Thymus (tissue), 11 donors: ENCODE data around the gene COPZ1. TPM values are rescaled to one million over a fixed set of nuclear protein-coding genes. Genes with fewer than 3 reads are reported as not detected.

Source experiments
- DNase-seq, 9 donors: peaks; one replicate each; pipeline ENCODE4 v3.0.0-alpha.2; 2013; ENCODE audit warnings: low spot score in 9 of 9, low read depth in 6 of 9, missing footprints in 1 of 9
- H3K27ac ChIP-seq, 2 donors: one replicate each; pipeline ENCODE4 v1.5.1; 2013; ENCODE audit warnings: control low read depth in 1 of 2, low read depth in 1 of 2, low read length in 1 of 2, mild to moderate bottlenecking in 1 of 2, moderate library complexity in 1 of 2
- H3K27me3 ChIP-seq, 2 donors: one replicate each; pipeline ENCODE4 v1.5.1; 2013; ENCODE audit warnings: low read length in 1 of 2; ENCODE audit not compliant: control insufficient read depth in 2 of 2, insufficient read depth in 1 of 2
- H3K36me3 ChIP-seq, 2 donors: one replicate each; pipeline ENCODE4 v1.5.1; 2013; ENCODE audit warnings: low read length in 1 of 2, mild to moderate bottlenecking in 1 of 2, moderate library complexity in 1 of 2; ENCODE audit not compliant: control insufficient read depth in 2 of 2, insufficient read depth in 2 of 2
- H3K4me1 ChIP-seq, 2 donors: one replicate each; pipeline ENCODE4 v1.5.1; 2013; ENCODE audit warnings: low read length in 2 of 2; ENCODE audit not compliant: control insufficient read depth in 2 of 2, insufficient read depth in 2 of 2
- H3K4me3 ChIP-seq, 2 donors: one replicate each; pipeline ENCODE4 v1.5.1; 2013; ENCODE audit warnings: low read length in 2 of 2, control low read depth in 1 of 2, mild to moderate bottlenecking in 1 of 2
- H3K9me3 ChIP-seq, 2 donors: one replicate each; pipeline ENCODE4 v1.5.1; 2013; ENCODE audit warnings: low read length in 1 of 2, mild to moderate bottlenecking in 1 of 2; ENCODE audit not compliant: control insufficient read depth in 2 of 2, insufficient read depth in 1 of 2
- WGBS: extraction: QIAGEN DNeasy Blood & Tissue Kit; methylation state at CpG from one replicate; pipeline ENCODE4 v1.1.7; 2013; 5-methylcytosine and 5-hydroxymethylcytosine counted together
- polyA plus RNA-seq: library from polyadenylated mRNA; stranded (reverse); fragments of 200-250 nt; gene quantifications from one replicate; pipeline ENCODE4 v1.2.3, GENCODE V29; 2013
- total RNA-seq: library from RNA; stranded (reverse); fragments of 120-200 nt; gene quantifications from one replicate; pipeline ENCODE4 v1.2.4, GENCODE V29; 2013
- donor health status: healthy.

Gene COPZ1
- total and polyA plus RNA-seq, 2 donors = 94.9 to 117 TPM

GRCh38 chr12:54338698-54339296 lies 13.9 kb downstream of the COPZ1 start:
- Histone ChIP-seq H3K36me3 (peaks cover 29 to 30% of the 10 kb centered on the region in 2 donors), H3K9me3 (no peaks in the 10 kb centered on the region), H3K27me3 (no peaks in the 10 kb centered on the region), H3K27ac (no peak overlapping the region), H3K4me3 (no peak overlapping the region), H3K4me1 (peaks cover 0 to 4% of the 10 kb centered on the region in 2 donors)
- DNase-seq = no peak
- 95% methylated on average over 4 of the region's 4 CpGs for WGBS

DNA sequence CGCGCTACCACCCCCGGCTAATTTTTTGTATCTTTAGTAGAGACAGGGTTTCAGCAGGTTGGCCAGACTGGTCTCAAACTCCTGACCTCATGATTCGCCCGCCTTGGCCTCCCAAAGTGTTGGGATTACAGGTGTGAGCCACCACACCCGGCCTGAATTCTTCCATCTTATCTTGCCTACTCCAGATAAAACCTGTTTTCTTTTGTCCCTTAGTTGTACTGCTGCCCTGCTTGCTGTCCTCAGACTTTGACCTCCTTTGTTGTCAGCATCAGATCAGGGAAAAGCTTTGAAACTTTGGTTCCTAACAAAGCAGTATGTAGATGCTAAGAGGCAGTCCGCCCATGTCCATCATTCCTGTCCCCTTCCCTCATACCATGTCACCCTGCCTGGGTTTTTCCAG lies 15.9 kb downstream of the COPZ1 start:
- peaks cover 40 to 44% of the 10 kb centered on the region in 2 donors for H3K36me3 ChIP-seq
- peaks cover 0 to 4% of the 10 kb centered on the region in 2 donors for H3K4me1 ChIP-seq
- 97% methylated on average over 7 of the region's 7 CpGs for WGBS
- no peak overlapping the region for H3K27ac ChIP-seq
- DNase-seq = no peak
- H3K4me3 ChIP-seq = no peak overlapping the region
- no peaks in the 10 kb centered on the region for H3K9me3 ChIP-seq
- no peaks in the 10 kb centered on the region for H3K27me3 ChIP-seq

DNA sequence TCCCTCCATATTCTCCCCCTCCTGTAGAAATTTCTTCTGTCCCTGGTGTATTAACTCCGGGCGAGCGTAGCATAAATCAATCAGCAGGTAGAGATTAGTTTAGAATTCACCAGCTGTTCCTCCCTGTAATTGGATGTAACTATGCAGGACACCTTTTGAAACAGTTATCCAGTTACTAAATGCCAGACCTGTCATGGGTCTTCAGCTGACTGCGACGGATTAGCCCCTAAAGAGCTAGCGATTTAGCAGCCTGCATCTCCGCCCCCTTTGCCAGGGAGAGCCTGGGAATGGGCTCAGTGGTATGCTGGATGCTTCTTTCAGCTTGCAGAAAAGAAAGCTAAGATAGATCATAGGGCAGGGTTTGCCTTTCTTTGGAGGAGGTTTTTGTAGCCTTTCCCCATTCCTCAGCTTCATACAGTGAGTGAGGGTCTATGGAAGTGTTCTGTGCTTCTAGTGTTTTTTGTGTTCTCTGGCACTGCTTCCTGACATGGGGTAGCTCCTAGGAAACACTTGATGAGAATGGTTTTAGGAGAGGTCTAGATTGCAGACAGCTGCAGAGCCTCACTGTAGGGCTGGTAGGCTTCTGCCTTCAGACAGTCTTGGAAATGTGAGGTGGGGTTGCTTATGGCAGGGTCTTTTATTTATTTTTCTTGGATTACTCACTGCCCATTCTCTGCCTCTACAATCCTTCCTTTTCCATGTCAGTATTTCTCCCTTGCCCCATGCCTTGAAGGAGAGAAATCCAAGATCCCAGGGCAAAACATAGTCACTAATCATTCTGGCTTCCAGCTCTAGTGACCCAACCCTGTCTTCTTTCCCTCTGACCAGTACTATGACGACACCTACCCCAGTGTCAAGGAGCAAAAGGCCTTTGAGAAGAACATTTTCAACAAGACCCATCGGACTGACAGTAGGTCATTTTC lies 16.7 kb downstream of the COPZ1 start:
- DNase-seq = no peak
- no peaks in the 10 kb centered on the region for H3K27me3 ChIP-seq
- WGBS = 98% methylated on average over 9 of the region's 9 CpGs
- no peak overlapping the region for H3K4me3 ChIP-seq
- no peak overlapping the region for H3K27ac ChIP-seq
- peaks cover 42 to 50% of the 10 kb centered on the region in 2 donors for H3K36me3 ChIP-seq
- peaks cover 0 to 4% of the 10 kb centered on the region in 2 donors for H3K4me1 ChIP-seq
- no peaks in the 10 kb centered on the region for H3K9me3 ChIP-seq

- no peaks in the 10 kb centered on the region for H3K27me3 ChIP-seq
- H3K4me3 ChIP-seq = no peak overlapping the region
- no peak overlapping the region for H3K27ac ChIP-seq
- WGBS = over 99% methylated on average over 4 of the region's 4 CpGs
- no peaks in the 10 kb centered on the region for H3K9me3 ChIP-seq
- H3K36me3 ChIP-seq = peaks cover 43 to 67% of the 10 kb centered on the region in 2 donors
- DNase-seq = no peak
- peaks cover 11 to 27% of the 10 kb centered on the region in 2 donors for H3K4me1 ChIP-seq
These were observed 24.1 kb downstream of the COPZ1 start for GRCh38 chr12:54349036-54349435.

DNA sequence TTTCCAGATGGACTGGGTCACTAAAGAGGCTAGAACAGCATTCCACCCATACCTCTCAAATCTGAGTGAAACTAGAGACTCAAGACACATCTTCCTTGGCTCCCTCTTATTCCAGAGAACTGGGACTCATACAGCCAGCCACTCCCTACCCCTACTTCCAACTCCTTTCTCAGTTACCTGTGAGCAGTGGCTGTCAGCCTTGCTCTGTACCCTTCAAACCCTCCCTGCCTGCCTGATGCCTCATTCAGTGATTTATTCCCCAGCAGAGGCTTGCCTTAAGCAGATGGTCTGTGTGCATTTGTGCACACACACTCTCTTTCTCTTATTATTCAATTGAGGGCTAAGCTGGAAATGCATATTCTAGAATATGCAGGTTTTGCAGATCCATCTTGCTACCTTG lies 24.7 kb downstream of the COPZ1 start:
- Histone ChIP-seq H3K36me3 (peaks cover 42 to 66% of the 10 kb centered on the region in 2 donors), H3K4me3 (no peak overlapping the region), H3K9me3 (no peaks in the 10 kb centered on the region), H3K27ac (no peak overlapping the region), H3K27me3 (no peaks in the 10 kb centered on the region), H3K4me1 (peaks cover 11 to 27% of the 10 kb centered on the region in 2 donors)
- no peak for DNase-seq

- Histone ChIP-seq H3K27ac (no peak overlapping the region), H3K27me3 (no peaks in the 10 kb centered on the region), H3K9me3 (no peaks in the 10 kb centered on the region), H3K36me3 (peaks cover 32 to 57% of the 10 kb centered on the region in 2 donors), H3K4me3 (no peak overlapping the region), H3K4me1 (peaks cover 11 to 27% of the 10 kb centered on the region in 2 donors)
- WGBS = 79% methylated on average over 3 of the region's 3 CpGs
- no peak for DNase-seq
These were observed 25.8 kb downstream of the COPZ1 start for GRCh38 chr12:54350743-54351142.

GRCh38 chr12:54351341-54351740 lies 26.4 kb downstream of the COPZ1 start:
- Histone ChIP-seq H3K9me3 (no peaks in the 10 kb centered on the region), H3K27ac (peak overlapping the region in 1 of 2 donors; percentile 60), H3K4me1 (peaks cover 11 to 30% of the 10 kb centered on the region in 2 donors), H3K36me3 (peaks cover 29 to 52% of the 10 kb centered on the region in 2 donors), H3K4me3 (no peak overlapping the region), H3K27me3 (no peaks in the 10 kb centered on the region)
- WGBS = 90% methylated on average over 4 of the region's 4 CpGs
- DNase-seq = no peak

DNA sequence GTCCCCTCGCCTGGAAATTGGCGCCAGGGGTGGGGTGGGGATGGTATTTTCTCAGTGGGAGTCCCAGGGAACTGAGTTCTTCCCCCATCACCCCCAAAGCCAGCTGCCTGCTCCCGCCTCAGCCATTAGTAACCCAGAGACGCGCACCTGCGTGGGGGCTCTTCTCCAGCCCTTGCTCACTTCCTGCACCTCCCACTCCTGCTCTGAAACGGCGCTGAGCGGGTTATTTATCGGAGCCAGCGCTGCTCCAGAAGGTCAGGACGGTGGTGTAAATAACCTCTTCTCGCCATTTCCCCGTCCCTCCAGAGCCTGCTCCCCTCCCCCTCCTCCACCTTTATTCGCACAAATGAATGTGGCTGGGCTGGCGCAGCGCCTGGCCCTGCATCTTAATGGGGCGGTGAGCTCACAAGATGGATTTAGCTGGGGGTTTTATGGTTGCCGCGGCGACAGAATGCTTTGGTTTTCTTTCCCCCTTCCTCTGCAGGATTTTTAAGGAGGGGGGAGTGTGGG lies 27.1 kb downstream of the COPZ1 start:
- Histone ChIP-seq H3K27ac (peak overlapping the region in 1 of 2 donors; percentile 60), H3K36me3 (peaks cover 29 to 45% of the 10 kb centered on the region in 2 donors)

More for the DNA sequence above, 27.1 kb downstream of the COPZ1 start:
- Histone ChIP-seq H3K4me3 (peak overlapping the region; percentile 26 to 47), H3K27me3 (no peaks in the 10 kb centered on the region), H3K9me3 (no peaks in the 10 kb centered on the region), H3K4me1 (peaks cover 11 to 37% of the 10 kb centered on the region in 2 donors)
- DNase-seq = peak in 4 of 9 donors; percentile 44 to 75 (median 52)
- 6% methylated on average over 21 of the region's 21 CpGs for WGBS
